ENCODE measurements around the gene SLC16A5.
A peak's percentile ranks its signal among the peaks of the same experiment; 100 is the strongest.
"Not testable (repeated sequence)": the region's sequence is repeated elsewhere in the genome, so short reads cannot be mapped to it uniquely, and the experiment has no call there.

The SLC16A5 gene

GRCh38 chr17:75065562-75066151, 22.1 kb upstream of the SLC16A5 start:
- Histone ChIP-seq H3K27ac (ENCODE audit: low read depth, low read length) (no peak overlapping the region), H3K56ac (ENCODE audit: low read length) (peak overlapping the region; percentile 22), H4K5ac (ENCODE audit: low read length) (no peak overlapping the region), H3K4me3 (ENCODE audit: low read length) (no peak overlapping the region), H3K9ac (ENCODE audit: low read length) (no peak overlapping the region), H3K27me3 (ENCODE audit: insufficient read depth, low read length, poor library complexity) (no peaks in the 10 kb centered on the region), H2BK15ac (replicated peaks; ENCODE audit: low read depth) (no peak overlapping the region), H3K79me1 (ENCODE audit: low read length) (peaks cover 3% of the 10 kb centered on the region), H3K4me2 (ENCODE audit: low read length) (no peak overlapping the region), H3K18ac (ENCODE audit: low read length) (no peak overlapping the region), H2BK120ac (ENCODE audit: low read depth, low read length) (no peak overlapping the region), H3K79me2 (ENCODE audit: control insufficient read depth, insufficient read depth, low read length) (no peaks in the 10 kb centered on the region), H3K4me1 (ENCODE audit: control insufficient read depth, low read depth, low read length) (no peaks in the 10 kb centered on the region), H3K36me3 (ENCODE audit: control insufficient read depth, insufficient read depth, low read length) (peaks cover 29% of the 10 kb centered on the region), H3K23ac (ENCODE audit: low read length) (no peak overlapping the region), H3K4ac (ENCODE audit: low read depth, low read length) (no peak overlapping the region), H2BK5ac (ENCODE audit: low read length) (no peak overlapping the region), H4K8ac (ENCODE audit: low read depth, low read length) (no peak overlapping the region), H2AK5ac (ENCODE audit: low read length) (no peak overlapping the region)
- DNase-seq = no peak
- no CpG with 5 or more reads among the region's 6 CpGs for WGBS (ENCODE audit: extremely low coverage, insufficient coverage, low lambda C conversion rate)

DNA sequence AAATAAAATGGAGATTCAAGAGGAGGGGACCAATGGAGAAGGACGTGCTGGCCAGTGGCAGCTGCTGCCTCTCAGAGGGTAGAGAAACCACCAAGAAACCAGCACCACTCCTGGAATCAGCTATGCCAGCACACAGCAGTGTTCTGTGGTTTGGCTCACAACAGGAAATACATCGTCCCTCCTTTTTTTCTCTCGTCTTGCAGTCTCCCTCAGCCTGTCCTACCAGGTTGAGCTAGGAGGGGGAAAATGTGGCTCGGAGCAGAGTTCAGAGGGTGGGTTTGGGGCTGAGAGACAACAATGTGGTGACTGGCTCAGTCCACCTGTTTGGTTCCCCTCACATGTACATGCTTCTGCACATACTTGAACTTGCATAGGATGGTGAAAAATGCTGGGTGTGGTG, 19.9 kb upstream of the SLC16A5 start:
- no peak for DNase-seq

DNA sequence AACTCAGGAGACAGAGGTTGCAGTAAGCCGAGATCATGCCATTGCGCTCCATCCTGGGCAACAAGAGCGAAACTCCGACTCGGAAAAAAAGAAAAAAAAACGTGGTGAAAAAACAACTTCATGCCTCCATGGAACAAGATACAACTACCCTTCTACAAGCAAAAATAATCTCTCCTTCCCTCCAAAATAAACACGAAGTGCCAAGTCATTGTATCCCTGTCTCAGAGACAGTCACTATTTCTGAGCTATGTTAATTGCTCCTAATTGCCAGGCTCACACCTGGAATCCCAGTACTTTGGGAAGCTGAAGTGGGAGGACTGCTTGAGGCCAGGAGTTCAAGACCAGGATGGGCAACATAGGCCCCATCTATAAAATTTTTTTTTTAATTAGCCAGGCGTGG, 19.0 kb upstream of the SLC16A5 start:
- Histone ChIP-seq H3K23ac (ENCODE audit: low read length) (no peak overlapping the region), H3K36me3 (ENCODE audit: control insufficient read depth, insufficient read depth, low read length) (peaks cover 12% of the 10 kb centered on the region), H3K79me2 (ENCODE audit: control insufficient read depth, insufficient read depth, low read length) (no peaks in the 10 kb centered on the region), H2AK5ac (ENCODE audit: low read length) (no peak overlapping the region), H3K4ac (ENCODE audit: low read depth, low read length) (no peak overlapping the region), H4K8ac (ENCODE audit: low read depth, low read length) (no peak overlapping the region), H3K4me3 (ENCODE audit: low read length) (no peak overlapping the region), H3K56ac (ENCODE audit: low read length) (no peak overlapping the region), H3K4me2 (ENCODE audit: low read length) (no peak overlapping the region), H2BK5ac (ENCODE audit: low read length) (no peak overlapping the region), H2BK15ac (replicated peaks; ENCODE audit: low read depth) (no peak overlapping the region), H3K4me1 (ENCODE audit: control insufficient read depth, low read depth, low read length) (no peaks in the 10 kb centered on the region), H3K18ac (ENCODE audit: low read length) (no peak overlapping the region), H3K27me3 (ENCODE audit: insufficient read depth, low read length, poor library complexity) (no peaks in the 10 kb centered on the region), H4K5ac (ENCODE audit: low read length) (no peak overlapping the region), H3K79me1 (ENCODE audit: low read length) (no peaks in the 10 kb centered on the region), H2BK120ac (ENCODE audit: low read depth, low read length) (no peak overlapping the region), H3K9ac (ENCODE audit: low read length) (no peak overlapping the region), H3K27ac (ENCODE audit: low read depth, low read length) (no peak overlapping the region)
- no peak for DNase-seq
- no CpG with 5 or more reads among the region's 8 CpGs for WGBS (ENCODE audit: extremely low coverage, insufficient coverage, low lambda C conversion rate)

More for the DNA sequence above, 19.9 kb upstream of the SLC16A5 start:
- Histone ChIP-seq H3K79me1 (ENCODE audit: low read length) (no peaks in the 10 kb centered on the region), H3K4me1 (ENCODE audit: control insufficient read depth, low read depth, low read length) (no peaks in the 10 kb centered on the region), H2BK5ac (ENCODE audit: low read length) (no peak overlapping the region), H3K56ac (ENCODE audit: low read length) (no peak overlapping the region), H2BK120ac (ENCODE audit: low read depth, low read length) (no peak overlapping the region), H3K9ac (ENCODE audit: low read length) (no peak overlapping the region), H3K27ac (ENCODE audit: low read depth, low read length) (peak overlapping the region; percentile 17), H3K23ac (ENCODE audit: low read length) (no peak overlapping the region), H3K18ac (ENCODE audit: low read length) (no peak overlapping the region), H3K4me2 (ENCODE audit: low read length) (no peak overlapping the region), H4K8ac (ENCODE audit: low read depth, low read length) (no peak overlapping the region), H3K4me3 (ENCODE audit: low read length) (no peak overlapping the region), H3K27me3 (ENCODE audit: insufficient read depth, low read length, poor library complexity) (no peaks in the 10 kb centered on the region), H3K36me3 (ENCODE audit: control insufficient read depth, insufficient read depth, low read length) (peaks cover 20% of the 10 kb centered on the region), H2AK5ac (ENCODE audit: low read length) (no peak overlapping the region), H4K5ac (ENCODE audit: low read length) (no peak overlapping the region), H3K4ac (ENCODE audit: low read depth, low read length) (no peak overlapping the region), H3K79me2 (ENCODE audit: control insufficient read depth, insufficient read depth, low read length) (no peaks in the 10 kb centered on the region), H2BK15ac (replicated peaks; ENCODE audit: low read depth) (no peak overlapping the region)
- no CpG with 5 or more reads among the region's 4 CpGs for WGBS (ENCODE audit: extremely low coverage, insufficient coverage, low lambda C conversion rate)

DNA sequence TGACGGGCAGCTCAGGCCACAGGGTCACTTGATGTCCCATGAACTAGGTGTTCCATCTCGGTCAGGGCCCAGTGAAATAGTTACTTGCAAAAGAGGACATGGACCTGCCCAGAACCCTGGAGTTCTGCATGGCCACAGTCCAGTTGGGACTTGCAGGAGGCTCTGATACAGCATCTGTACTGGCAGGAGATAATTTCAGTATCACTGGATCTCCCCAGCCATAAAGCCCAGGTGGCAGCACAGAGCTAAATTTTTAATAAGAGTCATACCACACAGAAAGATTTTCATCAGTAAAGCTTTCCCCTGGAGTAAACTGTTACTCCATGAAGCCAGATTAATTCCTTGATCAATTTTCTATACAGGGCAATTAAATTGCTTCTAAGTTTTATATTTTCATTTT, 18.0 kb upstream of the SLC16A5 start:
- H2AK5ac ChIP-seq (ENCODE audit: low read length) = no peak overlapping the region
- H3K23ac ChIP-seq (ENCODE audit: low read length) = no peak overlapping the region
- no peaks in the 10 kb centered on the region for H3K79me1 ChIP-seq (ENCODE audit: low read length)
- H3K4me2 ChIP-seq (ENCODE audit: low read length) = no peak overlapping the region
- no peak overlapping the region for H3K18ac ChIP-seq (ENCODE audit: low read length)
- WGBS (ENCODE audit: extremely low coverage, insufficient coverage, low lambda C conversion rate) = no CpG with 5 or more reads among the region's 2 CpGs
- H2BK5ac ChIP-seq (ENCODE audit: low read length) = no peak overlapping the region
- no peaks in the 10 kb centered on the region for H3K79me2 ChIP-seq (ENCODE audit: control insufficient read depth, insufficient read depth, low read length)
- no peak overlapping the region for H3K56ac ChIP-seq (ENCODE audit: low read length)
- no peak overlapping the region for H2BK120ac ChIP-seq (ENCODE audit: low read depth, low read length)
- H3K27me3 ChIP-seq (ENCODE audit: insufficient read depth, low read length, poor library complexity) = no peaks in the 10 kb centered on the region
- no peak overlapping the region for H3K4me3 ChIP-seq (ENCODE audit: low read length)
- no peaks in the 10 kb centered on the region for H3K4me1 ChIP-seq (ENCODE audit: control insufficient read depth, low read depth, low read length)
- no peak for DNase-seq
- no peak overlapping the region for H3K4ac ChIP-seq (ENCODE audit: low read depth, low read length)
- no peak overlapping the region for H2BK15ac ChIP-seq (replicated peaks; ENCODE audit: low read depth)
- no peak overlapping the region for H4K5ac ChIP-seq (ENCODE audit: low read length)
- no peak overlapping the region for H3K27ac ChIP-seq (ENCODE audit: low read depth, low read length)
- no peak overlapping the region for H4K8ac ChIP-seq (ENCODE audit: low read depth, low read length)
- H3K9ac ChIP-seq (ENCODE audit: low read length) = no peak overlapping the region
- H3K36me3 ChIP-seq (ENCODE audit: control insufficient read depth, insufficient read depth, low read length) = peaks cover 5% of the 10 kb centered on the region

- H3K79me2 ChIP-seq (ENCODE audit: control insufficient read depth, insufficient read depth, low read length); DNase-seq; H3K27ac ChIP-seq (ENCODE audit: low read depth, low read length); H4K5ac ChIP-seq (ENCODE audit: low read length); H2BK120ac ChIP-seq (ENCODE audit: low read depth, low read length); H2BK15ac ChIP-seq (replicated peaks; ENCODE audit: low read depth); H2AK5ac ChIP-seq (ENCODE audit: low read length); H3K27me3 ChIP-seq (ENCODE audit: insufficient read depth, low read length, poor library complexity); H3K4me3 ChIP-seq (ENCODE audit: low read length); H2BK5ac ChIP-seq (ENCODE audit: low read length); H3K18ac ChIP-seq (ENCODE audit: low read length); H3K36me3 ChIP-seq (ENCODE audit: control insufficient read depth, insufficient read depth, low read length); H3K9ac ChIP-seq (ENCODE audit: low read length); H3K23ac ChIP-seq (ENCODE audit: low read length); H3K4ac ChIP-seq (ENCODE audit: low read depth, low read length); H3K56ac ChIP-seq (ENCODE audit: low read length); H3K79me1 ChIP-seq (ENCODE audit: low read length); H3K4me2 ChIP-seq (ENCODE audit: low read length); H4K8ac ChIP-seq (ENCODE audit: low read depth, low read length); H3K4me1 ChIP-seq (ENCODE audit: control insufficient read depth, low read depth, low read length): not testable (repeated sequence)
- WGBS (ENCODE audit: extremely low coverage, insufficient coverage, low lambda C conversion rate) = no CpG with 5 or more reads among the region's 8 CpGs
Measured at GRCh38 chr17:75071478-75072271, 16.1 kb upstream of the SLC16A5 start.

All from mesendoderm (in vitro differentiated cells).